K562 (cell line): ENCODE measurements around the gene LAG3. TPM values are rescaled to one million over a fixed set of nuclear protein-coding genes. Genes with fewer than 3 reads are reported as not detected.

Source experiments
- CTCF ChIP-seq, 3 experiments: IDR thresholded peaks in 2 of 3; conservative IDR thresholded peaks in 1 of 3; 2 replicates each; pipeline ENCODE4 v1.5.1; 2011 to 2012; ENCODE audit warnings: low read length in 3 of 3, mild to moderate bottlenecking in 3 of 3, control low read depth in 2 of 3, improper control_type of control experiment in 1 of 3, inconsistent platforms in 1 of 3, low read depth in 1 of 3, mixed read lengths in 1 of 3, moderate library complexity in 1 of 3; ENCODE audit not compliant: insufficient read depth in 2 of 3
- FOXK2 ChIP-seq, 2 experiments: fragments of 450-650 bp; IDR thresholded peaks in 1 of 2; conservative IDR thresholded peaks in 1 of 2; 2 replicates each; pipeline ENCODE4 v1.6.1; 2016; ENCODE audit warnings: low read depth in 2 of 2, mild to moderate bottlenecking in 1 of 2
- HDGF ChIP-seq: fragments of 450-650 bp; IDR thresholded peaks from 2 replicates; pipeline ENCODE4 v1.6.1; 2016
- HNRNPH1 ChIP-seq: fragments of 200-400 bp; formaldehyde crosslinking; optimal IDR thresholded peaks from 2 replicates; pipeline ENCODE3; 2017; ENCODE audit warnings: low read depth, mild to moderate bottlenecking, low read length, moderate library complexity
- MAX ChIP-seq: sonication (generic); formaldehyde crosslinking; IDR thresholded peaks from 2 replicates; pipeline ENCODE4 v1.9.0; 2022; ENCODE audit warnings: mild to moderate bottlenecking, missing genetic modification reagents
- NCOA6 ChIP-seq: fragments of 450-650 bp; IDR thresholded peaks from 2 replicates; pipeline ENCODE4 v1.6.1; 2017; ENCODE audit warnings: mild to moderate bottlenecking
- POLR2H ChIP-seq: IDR thresholded peaks from 2 replicates; pipeline ENCODE4 v1.6.1; 2016; ENCODE audit warnings: missing genetic modification characterization, low read depth, mild to moderate bottlenecking, control low read depth, missing compliant biosample characterization, moderate library complexity
- RBFOX2 ChIP-seq: fragments of 200-400 bp; formaldehyde crosslinking; IDR thresholded peaks from 2 replicates; pipeline ENCODE4 v1.6.1; 2017; ENCODE audit warnings: low read depth, mild to moderate bottlenecking, low read length, moderate library complexity
- polyA plus RNA-seq, 8 experiments: library from polyadenylated mRNA; depleted of rRNA in 4 of 8; stranded (reverse) in 5 of 8; unstranded in 3 of 8; fragments of >200 nt; fragmentation: Nextera tagmentation in 2 of 8; fragmentation: Illumina TruSeq in 1 of 8; extraction: Ambion mirVana in 2 of 8; extraction: Trizol in 1 of 8; gene quantifications; 2 replicates each; pipeline versions ENCODE4 v1.2.1 to v1.2.3, GENCODE V29; 2011 to 2014; ENCODE audit warnings: inconsistent platforms in 1 of 8, missing spikeins in 1 of 8
- total RNA-seq, 7 experiments: library from RNA; depleted of rRNA in 6 of 7; stranded (reverse); fragments of >200 nt in 6 of 7; fragmentation: Illumina TruSeq in 2 of 7; extraction: Trizol in 2 of 7; gene quantifications; 2 replicates each; pipeline versions ENCODE4 v1.2.1 to v1.2.3, GENCODE V29; 2011 to 2021; ENCODE audit warnings: low replicate concordance in 1 of 7

The LAG3 gene
- total and polyA plus RNA-seq, 9 of the 15 experiments (the other 6 are each of a cell fraction or from before 2014, with no cell fraction given): 0.07 to 0.66 (median 0.09) TPM; not detected in 1

- TF ChIP-seq CTCF (IDR thresholded peaks at IDR 0.05 in 2 of 3, conservative IDR thresholded peaks at IDR 0.05 in 1 of 3; ENCODE audit: insufficient read depth in 2 of 3, low read depth in 1 of 3, low read length in 3 of 3) (no peak), NCOA6 (no peak), HNRNPH1 (no peak), HDGF (0 out of 2 replicates have a peak, but pooled peaks have one; percentile 50), FOXK2 (conservative IDR thresholded peaks at IDR 0.05 in 1 of 2, IDR thresholded peaks at IDR 0.05 in 1 of 2; ENCODE audit: low read depth in 2 of 2) (peak in 1 of 2 experiments; percentile 43; a peak in 2 of 4 replicates), POLR2H (tag) (no peak), RBFOX2 (peak; percentile 47; the same call in 1 of the 2 replicates), MAX (CRISPR knock-in tag) (peak; percentile 34)
Observed at GRCh38 chr12:6827437-6827911, 55.2 kb downstream of the LAG3 start (continued).

Other genes with a start within 250 kb of the LAG3 start
Only the 7 nearest of the 29 such genes appear.
- gene COPS7A, start 48.5 kb upstream of the LAG3 start, total RNA-seq (2014; rRNA removed): 24.2 and 26.9 TPM in 2 replicates
- 13.2 and 13.4 TPM in 2 replicates for gene COPS7A, start 48.5 kb upstream of the LAG3 start, total RNA-seq (2014; rRNA removed; fragmentation: Illumina TruSeq; extraction: Trizol)
- 20.6 and 25.0 TPM in 2 replicates for gene COPS7A, start 48.5 kb upstream of the LAG3 start, total RNA-seq (2015; rRNA removed; fragmentation: Illumina TruSeq; extraction: Trizol)
- gene COPS7A, start 48.5 kb upstream of the LAG3 start, total RNA-seq (2021): 22.5 and 23.4 TPM in 2 replicates
- 35.4 and 45.2 TPM in 2 replicates for gene COPS7A, start 48.5 kb upstream of the LAG3 start, polyA plus RNA-seq (2011; rRNA removed)
- 29.9 and 36.0 TPM in 2 replicates for gene COPS7A, start 48.5 kb upstream of the LAG3 start, polyA plus RNA-seq (2014; fragmentation: Illumina TruSeq; extraction: Trizol)
- gene COPS7A, start 48.5 kb upstream of the LAG3 start, polyA plus RNA-seq (2014; fragmentation: Nextera tagmentation; extraction: Ambion mirVana): 10 to 100 TPM; 12.7 to 24.3 TPM
- 30.2 and 36.5 TPM in 2 replicates for gene COPS7A, start 48.5 kb upstream of the LAG3 start, polyA plus RNA-seq (2014; rRNA removed)
- gene MLF2, start 19.4 kb upstream of the LAG3 start, total RNA-seq (2014; rRNA removed): 146 and 161 TPM in 2 replicates
- 58.3 and 60.3 TPM in 2 replicates for gene MLF2, start 19.4 kb upstream of the LAG3 start, total RNA-seq (2014; rRNA removed; fragmentation: Illumina TruSeq; extraction: Trizol)
- 94.6 and 99.2 TPM in 2 replicates for gene MLF2, start 19.4 kb upstream of the LAG3 start, total RNA-seq (2015; rRNA removed; fragmentation: Illumina TruSeq; extraction: Trizol)
- gene MLF2, start 19.4 kb upstream of the LAG3 start, total RNA-seq (2021): 149 and 167 TPM in 2 replicates
- 190 and 209 TPM in 2 replicates for gene MLF2, start 19.4 kb upstream of the LAG3 start, polyA plus RNA-seq (2011; rRNA removed)
- gene MLF2, start 19.4 kb upstream of the LAG3 start, polyA plus RNA-seq (2014; fragmentation: Illumina TruSeq; extraction: Trizol): 138 and 139 TPM in 2 replicates
- 10 to 100 TPM; 11.4 to 15.6 TPM for gene MLF2, start 19.4 kb upstream of the LAG3 start, polyA plus RNA-seq (2014; fragmentation: Nextera tagmentation; extraction: Ambion mirVana)
- 186 and 187 TPM in 2 replicates for gene MLF2, start 19.4 kb upstream of the LAG3 start, polyA plus RNA-seq (2014; rRNA removed)
- gene PTMS, start 6.2 kb upstream of the LAG3 start, total RNA-seq (2014; rRNA removed): 78.5 and 91.4 TPM in 2 replicates
- 73.6 and 84.1 TPM in 2 replicates for gene PTMS, start 6.2 kb upstream of the LAG3 start, total RNA-seq (2014; rRNA removed; fragmentation: Illumina TruSeq; extraction: Trizol)
- 97.7 and 108 TPM in 2 replicates for gene PTMS, start 6.2 kb upstream of the LAG3 start, total RNA-seq (2015; rRNA removed; fragmentation: Illumina TruSeq; extraction: Trizol)
- gene PTMS, start 6.2 kb upstream of the LAG3 start, total RNA-seq (2021): 277 and 287 TPM in 2 replicates
- gene PTMS, start 6.2 kb upstream of the LAG3 start, polyA plus RNA-seq (2011; rRNA removed): 64.1 and 92.5 TPM in 2 replicates
- 282 and 386 TPM in 2 replicates for gene PTMS, start 6.2 kb upstream of the LAG3 start, polyA plus RNA-seq (2014; fragmentation: Illumina TruSeq; extraction: Trizol)
- gene PTMS, start 6.2 kb upstream of the LAG3 start, polyA plus RNA-seq (2014; fragmentation: Nextera tagmentation; extraction: Ambion mirVana): 1 to 10 TPM; 5.1 to 5.2 TPM
- gene PTMS, start 6.2 kb upstream of the LAG3 start, polyA plus RNA-seq (2014; rRNA removed): 187 and 235 TPM in 2 replicates
- gene CD4, start 17.0 kb downstream of the LAG3 start, total RNA-seq (2014; rRNA removed): not detected in 2 replicates
- not detected in 2 replicates for gene CD4, start 17.0 kb downstream of the LAG3 start, total RNA-seq (2014; rRNA removed; fragmentation: Illumina TruSeq; extraction: Trizol)
- 0.07 and 0.08 TPM in 2 replicates for gene CD4, start 17.0 kb downstream of the LAG3 start, total RNA-seq (2015; rRNA removed; fragmentation: Illumina TruSeq; extraction: Trizol)
- gene CD4, start 17.0 kb downstream of the LAG3 start, total RNA-seq (2021): 0.27 and 0.31 TPM in 2 replicates
- gene CD4, start 17.0 kb downstream of the LAG3 start, polyA plus RNA-seq (2011; rRNA removed): 0.04 TPM in 1 of 2 replicates, not detected in the other
- 0.06 and 0.10 TPM in 2 replicates for gene CD4, start 17.0 kb downstream of the LAG3 start, polyA plus RNA-seq (2014; fragmentation: Illumina TruSeq; extraction: Trizol)
- gene CD4, start 17.0 kb downstream of the LAG3 start, polyA plus RNA-seq (2014; fragmentation: Nextera tagmentation; extraction: Ambion mirVana): under 1 TPM in 1 of 2 experiments, not detected in 1; 0.06 TPM
- 0.11 TPM in 1 of 2 replicates, not detected in the other for gene CD4, start 17.0 kb downstream of the LAG3 start, polyA plus RNA-seq (2014; rRNA removed)
- gene GPR162, start 49.3 kb downstream of the LAG3 start, total RNA-seq (2014; rRNA removed): 1.1 and 1.7 TPM in 2 replicates
- 0.35 and 0.65 TPM in 2 replicates for gene GPR162, start 49.3 kb downstream of the LAG3 start, total RNA-seq (2014; rRNA removed; fragmentation: Illumina TruSeq; extraction: Trizol)
- gene GPR162, start 49.3 kb downstream of the LAG3 start, total RNA-seq (2015; rRNA removed; fragmentation: Illumina TruSeq; extraction: Trizol): 0.65 and 1.1 TPM in 2 replicates
- gene GPR162, start 49.3 kb downstream of the LAG3 start, total RNA-seq (2021): 1.4 and 1.7 TPM in 2 replicates
- gene GPR162, start 49.3 kb downstream of the LAG3 start, polyA plus RNA-seq (2011; rRNA removed): 1.0 and 2.7 TPM in 2 replicates
- gene GPR162, start 49.3 kb downstream of the LAG3 start, polyA plus RNA-seq (2014; fragmentation: Illumina TruSeq; extraction: Trizol): 1.1 and 1.7 TPM in 2 replicates
- gene GPR162, start 49.3 kb downstream of the LAG3 start, polyA plus RNA-seq (2014; fragmentation: Nextera tagmentation; extraction: Ambion mirVana): not detected
- 1.8 and 2.8 TPM in 2 replicates for gene GPR162, start 49.3 kb downstream of the LAG3 start, polyA plus RNA-seq (2014; rRNA removed)
- gene P3H3, start 55.9 kb downstream of the LAG3 start, total RNA-seq (2014; rRNA removed): 7.1 and 9.5 TPM in 2 replicates
- gene P3H3, start 55.9 kb downstream of the LAG3 start, total RNA-seq (2014; rRNA removed; fragmentation: Illumina TruSeq; extraction: Trizol): 1.9 and 4.3 TPM in 2 replicates
- 6.6 and 8.0 TPM in 2 replicates for gene P3H3, start 55.9 kb downstream of the LAG3 start, total RNA-seq (2015; rRNA removed; fragmentation: Illumina TruSeq; extraction: Trizol)
- 14.2 and 15.0 TPM in 2 replicates for gene P3H3, start 55.9 kb downstream of the LAG3 start, total RNA-seq (2021)
- gene P3H3, start 55.9 kb downstream of the LAG3 start, polyA plus RNA-seq (2011; rRNA removed): 4.0 and 10.2 TPM in 2 replicates
- gene P3H3, start 55.9 kb downstream of the LAG3 start, polyA plus RNA-seq (2014; fragmentation: Illumina TruSeq; extraction: Trizol): 4.8 and 7.3 TPM in 2 replicates
- under 1 TPM; 0.03 to 0.27 TPM for gene P3H3, start 55.9 kb downstream of the LAG3 start, polyA plus RNA-seq (2014; fragmentation: Nextera tagmentation; extraction: Ambion mirVana)
- gene P3H3, start 55.9 kb downstream of the LAG3 start, polyA plus RNA-seq (2014; rRNA removed): 10.2 and 13.2 TPM in 2 replicates
- 0.65 and 1.4 TPM in 2 replicates for gene GNB3, start 68.4 kb downstream of the LAG3 start, total RNA-seq (2014; rRNA removed)
- gene GNB3, start 68.4 kb downstream of the LAG3 start, total RNA-seq (2014; rRNA removed; fragmentation: Illumina TruSeq; extraction: Trizol): 0.61 and 1.8 TPM in 2 replicates
- 2.0 and 2.2 TPM in 2 replicates for gene GNB3, start 68.4 kb downstream of the LAG3 start, total RNA-seq (2015; rRNA removed; fragmentation: Illumina TruSeq; extraction: Trizol)
- 3.4 and 4.5 TPM in 2 replicates for gene GNB3, start 68.4 kb downstream of the LAG3 start, total RNA-seq (2021)
- 1.9 and 6.8 TPM in 2 replicates for gene GNB3, start 68.4 kb downstream of the LAG3 start, polyA plus RNA-seq (2011; rRNA removed)
- 3.6 and 5.8 TPM in 2 replicates for gene GNB3, start 68.4 kb downstream of the LAG3 start, polyA plus RNA-seq (2014; fragmentation: Illumina TruSeq; extraction: Trizol)
- gene GNB3, start 68.4 kb downstream of the LAG3 start, polyA plus RNA-seq (2014; fragmentation: Nextera tagmentation; extraction: Ambion mirVana): 1 to 10 TPM; 1.5 to 2.4 TPM
- 2.9 and 6.1 TPM in 2 replicates for gene GNB3, start 68.4 kb downstream of the LAG3 start, polyA plus RNA-seq (2014; rRNA removed)